ENCODE measurements around the gene MTOR. TPM values are rescaled to one million over a fixed set of nuclear protein-coding genes. Genes with fewer than 3 reads are reported as not detected.
A peak's percentile ranks its signal among the peaks of the same experiment; 100 is the strongest.
"Not testable (repeated sequence)": the region's sequence is repeated elsewhere in the genome, so short reads cannot be mapped to it uniquely, and the experiment has no call there.

The MTOR gene
- total and polyA plus RNA-seq, 8 donors: 6.3 to 42.4 (median 28.6) TPM

GRCh38 chr1:11101347-11101746 is 161.0 kb downstream of the MTOR start:
- WGBS, 5 donors: 84 to 96% (median 90%) methylated on average over 6 of the region's 6 CpGs
- H3K27ac ChIP-seq: no peak overlapping the region
- H3K36me3 ChIP-seq: peaks cover 15 to 27% (median 24%) of the 10 kb centered on the region in 4 donors
- no peaks in the 10 kb centered on the region for H3K9me3 ChIP-seq
- peaks cover 14 to 18% (median 18%) of the 10 kb centered on the region in 4 donors for H3K4me1 ChIP-seq
- DNase-seq: no peak
- H3K4me3 ChIP-seq: no peak overlapping the region
- intact Hi-C loops (cut with DNase I; ENCODE audit: low total_unique reads): no loop called here
- H3K27me3 ChIP-seq: no peaks in the 10 kb centered on the region
- TF ChIP-seq CTCF (IDR thresholded peaks at IDR 0.05) (no peak), POLR2A (IDR thresholded peaks at IDR 0.05) (no peak), EP300 (IDR thresholded peaks at IDR 0.05) (no peak), POLR2AphosphoS5 (IDR thresholded peaks at IDR 0.05) (no peak)

GRCh38 chr1:11100806-11101205 is 161.5 kb downstream of the MTOR start:
- Histone ChIP-seq H3K36me3 (peaks cover 14 to 27% (median 24%) of the 10 kb centered on the region in 4 donors), H3K4me1 (peaks cover 14 to 18% (median 18%) of the 10 kb centered on the region in 4 donors)
- H3K4me3 ChIP-seq; H3K9me3 ChIP-seq; intact Hi-C loops (cut with DNase I; ENCODE audit: low total_unique reads); H3K27ac ChIP-seq; DNase-seq; H3K27me3 ChIP-seq: not testable (repeated sequence)
- 92 to 95% (median 95%) methylated on average over 17 of the region's 17 CpGs for WGBS, 5 donors

- H3K9me3 ChIP-seq: no peaks in the 10 kb centered on the region
- WGBS, 5 donors: 23 to 30% (median 28%) methylated on average over 13 of the region's 13 CpGs
- H3K36me3 ChIP-seq: peaks cover 18 to 27% (median 26%) of the 10 kb centered on the region in 4 donors
- intact Hi-C loops (cut with DNase I; ENCODE audit: low total_unique reads): no loop called here
- peak overlapping the region; percentile 85 to 91 (median 88) for H3K27ac ChIP-seq
- H3K4me1 ChIP-seq: peaks cover 14 to 18% (median 18%) of the 10 kb centered on the region in 4 donors
- H3K4me3 ChIP-seq: peak overlapping the region; percentile 88 to 99 (median 96)
- TF ChIP-seq POLR2A (IDR thresholded peaks at IDR 0.05): no peak
- TF ChIP-seq POLR2AphosphoS5 (IDR thresholded peaks at IDR 0.05): no peak
- no peak for TF ChIP-seq EP300 (IDR thresholded peaks at IDR 0.05)
- no peak for TF ChIP-seq CTCF (IDR thresholded peaks at IDR 0.05)
- H3K27me3 ChIP-seq: no peaks in the 10 kb centered on the region
- no peak for DNase-seq
Measured at GRCh38 chr1:11100149-11100493, 162.2 kb downstream of the MTOR start.

GRCh38 chr1:11099310-11100148 is 162.8 kb downstream of the MTOR start, which contains the start of gene EXOSC10:
Gene EXOSC10 (minus strand): TSS chr1:11099869. CDS start chr1:11099831, 38 bp downstream.
- intact Hi-C loops (cut with DNase I; ENCODE audit: low total_unique reads): no loop called here

More at GRCh38 chr1:11099310-11100148, 162.8 kb downstream of the MTOR start, which contains the start of gene EXOSC10:
- WGBS, 5 donors: 0 to 1% (median 1%) methylated on average over 52 to 78 of the region's 78 CpGs
- Histone ChIP-seq H3K4me1 (peaks cover 14 to 18% (median 18%) of the 10 kb centered on the region in 4 donors), H3K27ac (peak within 1 kb of the TSS; percentile 85 to 91 (median 88)), H3K36me3 (peaks cover 23 to 33% (median 31%) of the 10 kb centered on the region in 4 donors), H3K4me3 (peak within 1 kb of the TSS; percentile 88 to 99 (median 96)), H3K9me3 (no peaks in the 10 kb centered on the region), H3K27me3 (no peaks in the 10 kb centered on the region)
- TF ChIP-seq POLR2A (IDR thresholded peaks at IDR 0.05) (no peak), POLR2AphosphoS5 (IDR thresholded peaks at IDR 0.05) (peak; percentile 55 to 86 (median 64)), CTCF (IDR thresholded peaks at IDR 0.05) (no peak), EP300 (IDR thresholded peaks at IDR 0.05) (no peak)
- peak; percentile 96 to 98 for DNase-seq

Data from stomach (tissue), 9 donors.